Activated naive CD4-positive, alpha-beta T cell treated with Interleukin-2 at 50 U/mL for 16 hours (primary cell): ENCODE data around the gene ACKR4.
"Not testable (repeated sequence)": the region's sequence is repeated elsewhere in the genome, so short reads cannot be mapped to it uniquely, and the experiment has no call there.

Experiments
- DNase-seq: peaks from one replicate; pipeline ENCODE4 v3.0.0-alpha.2; 2020

Gene ACKR4

GRCh38 chr3:132595014-132595413, 2.1 kb upstream of the ACKR4 start:
- DNase-seq = no peak

DNA sequence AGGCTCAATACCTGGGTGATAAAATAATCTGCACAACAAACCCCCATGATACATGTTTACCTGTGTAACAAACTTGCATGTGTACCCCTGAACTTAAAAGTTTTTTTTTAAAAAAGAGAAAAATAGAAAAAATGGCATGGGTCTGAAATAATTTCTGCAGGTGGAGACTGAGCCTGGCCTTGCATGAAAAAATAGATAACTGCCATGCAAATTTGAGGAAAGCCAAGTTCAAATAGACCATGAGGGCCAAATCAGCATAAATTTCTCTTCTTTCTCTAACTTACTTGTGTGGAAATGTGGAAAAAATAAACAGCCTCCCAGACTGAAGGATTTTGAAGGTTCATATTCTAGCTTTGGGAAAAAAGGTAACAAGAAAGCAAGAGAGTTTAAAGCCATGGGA, 744 bp upstream of the ACKR4 start:
- DNase-seq = no peak

DNA sequence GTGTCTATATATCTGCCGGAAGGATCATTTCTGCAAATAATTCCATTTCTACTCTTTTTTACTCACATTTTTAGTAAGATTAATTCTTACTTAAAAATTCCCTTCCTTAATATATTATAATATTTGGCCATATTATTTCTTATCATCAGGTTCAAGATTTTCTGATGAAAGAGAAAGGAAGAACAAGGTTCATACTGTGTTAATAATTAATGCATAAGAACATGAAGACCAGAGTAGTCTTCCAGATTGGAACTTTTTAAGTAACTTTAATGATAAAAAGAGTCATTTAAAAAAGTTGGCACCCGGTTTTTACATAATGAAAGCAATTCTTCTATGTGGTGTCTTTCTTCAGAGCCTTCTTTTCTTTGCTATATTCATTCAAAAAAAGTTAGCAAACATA, 590 bp downstream of the ACKR4 start:
- DNase-seq = no peak

GRCh38 chr3:132598181-132598580, 1.1 kb downstream of the ACKR4 start:
- DNase-seq = no peak

- not testable (repeated sequence) for DNase-seq
Measured at GRCh38 chr3:132600614-132601013, 3.5 kb downstream of the ACKR4 start.

DNA sequence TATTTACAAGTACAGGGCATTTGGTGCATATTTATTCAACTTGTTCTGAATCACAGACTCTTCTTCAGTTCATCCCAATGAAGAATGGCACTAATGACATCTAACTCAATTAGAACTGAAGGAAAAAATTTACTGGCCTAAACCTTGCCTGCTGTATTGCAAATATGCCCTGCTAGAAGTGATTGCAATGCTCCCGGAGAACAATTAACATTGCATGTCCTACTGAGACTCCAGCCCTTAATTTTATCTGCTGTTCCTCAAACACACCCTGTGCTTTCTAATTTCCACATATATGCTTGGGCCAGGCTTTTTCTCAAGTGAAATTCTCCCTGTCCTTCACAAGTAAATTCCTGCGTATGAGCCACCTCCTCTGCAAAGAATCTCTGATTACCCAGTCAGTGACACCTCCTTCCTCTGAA, 8.3 kb downstream of the ACKR4 start:
- DNase-seq = no peak

GRCh38 chr3:132606085-132606484, 9.0 kb downstream of the ACKR4 start:
- DNase-seq = no peak

DNA sequence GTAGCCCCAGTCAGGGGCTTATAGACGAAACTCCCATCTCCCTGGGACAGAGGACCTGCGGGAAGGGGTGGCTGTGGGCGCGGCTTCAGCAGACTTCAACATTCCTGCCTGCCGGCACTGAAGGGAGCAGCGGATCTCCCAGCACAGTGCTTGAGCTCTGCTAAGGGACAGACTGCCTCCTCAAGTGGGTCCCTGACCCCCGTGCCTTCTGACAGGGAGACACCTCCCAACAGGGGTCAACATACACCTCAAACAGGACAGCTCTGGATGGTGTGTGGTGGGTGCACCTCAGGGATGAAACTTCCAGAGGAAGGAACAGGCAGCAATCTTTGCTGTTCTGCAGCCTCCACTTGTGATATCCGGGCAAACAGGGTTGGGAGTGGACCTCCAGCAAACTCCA, 9.6 kb downstream of the ACKR4 start:
- DNase-seq = not testable (repeated sequence)

DNA sequence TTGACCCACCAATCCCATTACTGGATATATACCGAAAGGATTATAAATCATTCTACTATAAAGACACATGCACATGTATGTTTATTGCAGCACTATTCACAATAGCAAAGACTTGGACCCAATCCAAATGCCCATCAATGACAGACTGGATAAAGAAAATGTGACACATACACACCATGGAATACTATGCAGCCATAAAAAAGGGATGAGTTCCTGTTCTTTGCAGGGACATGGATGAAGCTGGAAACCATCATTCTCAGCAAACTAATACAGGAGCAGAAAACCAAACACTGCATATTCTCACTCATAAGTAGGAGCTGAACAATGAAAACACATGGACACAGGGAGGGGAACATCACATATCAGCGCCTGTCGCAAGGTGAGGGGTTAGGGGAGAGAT, 18.2 kb downstream of the ACKR4 start:
- not testable (repeated sequence) for DNase-seq

DNA sequence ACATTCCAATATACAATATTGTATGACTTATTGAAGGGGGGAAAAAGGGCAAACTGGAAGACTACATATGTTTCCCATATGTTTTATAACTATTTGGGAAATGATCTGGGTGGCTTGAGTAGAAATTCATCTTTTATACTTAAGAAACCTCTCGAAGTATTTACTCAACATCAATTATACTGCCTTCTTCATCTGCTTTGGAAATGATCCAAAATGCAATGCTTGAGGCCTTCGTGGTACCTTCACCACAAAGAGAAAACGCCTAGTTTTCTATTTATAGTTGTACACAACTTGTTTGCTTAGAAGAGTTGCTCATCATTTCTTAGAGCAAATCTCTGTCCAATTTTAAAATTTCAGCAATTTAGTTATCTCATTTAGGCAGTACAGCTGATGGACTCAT, 18.8 kb downstream of the ACKR4 start:
- no peak for DNase-seq

GRCh38 chr3:132616780-132617179, 19.7 kb downstream of the ACKR4 start:
- DNase-seq = no peak

GRCh38 chr3:132622148-132622547, 25.1 kb downstream of the ACKR4 start:
- DNase-seq = no peak

GRCh38 chr3:132622761-132623160, 25.7 kb downstream of the ACKR4 start:
- DNase-seq = no peak

DNA sequence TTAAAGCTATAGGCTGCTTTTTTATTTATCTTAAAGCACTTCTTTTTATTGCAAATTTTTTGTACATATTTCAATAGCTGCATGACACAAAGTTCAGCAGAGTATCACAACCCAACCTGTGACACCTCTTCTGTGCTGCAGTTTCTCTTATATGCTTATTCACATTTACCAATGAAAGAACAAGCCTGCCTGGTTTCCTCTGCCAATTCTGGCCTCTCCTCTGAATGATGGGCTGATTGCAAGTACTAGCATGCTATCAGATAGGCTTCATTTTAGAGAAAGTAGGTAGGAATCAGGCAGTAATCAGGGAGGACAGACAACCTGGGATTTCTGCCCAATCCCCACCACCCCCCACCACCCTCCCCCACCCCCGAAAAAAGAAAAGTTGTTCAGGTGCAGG, 26.6 kb downstream of the ACKR4 start:
- DNase-seq = no peak

- no peak for DNase-seq
Measured at GRCh38 chr3:132624790-132625189, 27.7 kb downstream of the ACKR4 start.

GRCh38 chr3:132625613-132626012, 28.5 kb downstream of the ACKR4 start:
- no peak for DNase-seq

GRCh38 chr3:132626955-132627354, 29.9 kb downstream of the ACKR4 start:
- no peak for DNase-seq

GRCh38 chr3:132628157-132628556, 31.1 kb downstream of the ACKR4 start:
- DNase-seq = no peak

DNA sequence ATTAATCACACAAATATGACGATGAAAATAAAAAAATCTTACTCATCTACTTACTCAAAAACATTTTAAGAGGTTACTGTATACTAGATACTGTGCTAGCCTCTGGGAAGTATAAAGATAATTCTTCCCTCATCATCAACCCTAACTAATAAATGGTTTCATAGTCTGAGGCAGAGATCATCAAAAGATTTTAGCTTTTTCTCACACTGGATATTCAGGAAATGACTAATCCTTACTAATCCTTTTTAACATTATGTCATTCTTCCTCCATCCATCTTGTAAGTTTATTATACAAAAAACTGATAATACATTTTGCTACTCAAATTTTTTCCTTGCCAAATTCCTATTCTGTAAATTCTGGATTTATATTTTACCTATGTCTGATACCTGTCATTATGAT, 32.9 kb downstream of the ACKR4 start:
- DNase-seq = no peak

DNA sequence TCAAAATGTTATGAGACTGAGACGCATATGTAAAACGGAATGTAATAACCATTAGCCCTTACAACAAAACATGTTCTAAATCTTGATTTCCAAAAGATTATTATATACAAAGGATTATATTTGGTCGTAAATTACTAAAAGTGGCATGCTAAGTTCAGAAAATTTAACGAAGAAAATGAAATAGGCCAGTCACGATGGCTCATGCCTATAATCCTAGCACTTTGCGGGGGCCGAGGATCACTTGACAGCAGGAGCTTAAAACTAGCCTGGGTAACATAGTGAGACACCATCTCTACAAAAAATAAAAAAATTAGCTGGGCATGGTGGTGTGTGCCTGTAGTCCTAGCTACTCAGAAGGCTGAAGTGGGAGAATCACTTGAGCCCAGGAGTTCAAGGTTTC, 33.5 kb downstream of the ACKR4 start:
- DNase-seq = no peak

GRCh38 chr3:132635052-132635451, 38.0 kb downstream of the ACKR4 start:
- no peak for DNase-seq

- DNase-seq = no peak
Measured at GRCh38 chr3:132637590-132637989, 40.5 kb downstream of the ACKR4 start.

DNA sequence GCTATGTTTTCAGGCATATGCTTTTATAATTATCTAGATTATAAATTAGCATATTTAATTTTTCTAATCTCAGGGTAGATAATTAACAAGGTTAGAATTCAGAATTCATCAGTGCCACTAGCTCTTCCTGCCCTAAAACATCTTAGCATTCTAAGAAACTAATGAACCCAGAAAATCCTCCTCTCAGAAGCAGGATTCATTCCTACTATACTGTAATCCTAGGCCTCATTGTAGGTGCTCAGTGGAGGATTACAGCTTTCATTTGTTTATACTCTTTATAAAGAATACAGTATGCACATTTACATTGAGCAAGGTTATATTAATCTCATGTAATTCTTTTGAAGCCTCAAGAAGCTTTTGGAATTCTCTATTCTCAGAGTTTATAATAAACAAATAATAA, 41.6 kb downstream of the ACKR4 start:
- DNase-seq = no peak

- not testable (repeated sequence) for DNase-seq
Measured at GRCh38 chr3:132641427-132641826, 44.4 kb downstream of the ACKR4 start.

- no peak for DNase-seq
Measured at GRCh38 chr3:132641837-132642538, 44.9 kb downstream of the ACKR4 start.

DNA sequence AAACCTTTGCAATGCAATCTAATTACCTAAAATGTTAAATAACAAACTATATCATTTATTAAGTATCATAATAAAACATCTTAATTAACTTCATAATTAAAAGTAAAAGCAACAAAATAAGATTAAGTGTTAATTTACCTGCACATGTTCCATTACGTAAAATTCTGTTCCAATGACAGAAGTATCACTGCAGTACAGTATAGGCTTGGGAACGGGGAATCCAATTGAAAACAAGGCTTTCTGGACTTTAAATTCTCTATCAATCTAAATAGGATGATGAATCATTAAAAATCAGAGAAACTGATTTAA, 45.4 kb downstream of the ACKR4 start:
- no peak for DNase-seq
